Measurements from ENCODE around the gene ADARB2.

ADARB2 gene

DNA sequence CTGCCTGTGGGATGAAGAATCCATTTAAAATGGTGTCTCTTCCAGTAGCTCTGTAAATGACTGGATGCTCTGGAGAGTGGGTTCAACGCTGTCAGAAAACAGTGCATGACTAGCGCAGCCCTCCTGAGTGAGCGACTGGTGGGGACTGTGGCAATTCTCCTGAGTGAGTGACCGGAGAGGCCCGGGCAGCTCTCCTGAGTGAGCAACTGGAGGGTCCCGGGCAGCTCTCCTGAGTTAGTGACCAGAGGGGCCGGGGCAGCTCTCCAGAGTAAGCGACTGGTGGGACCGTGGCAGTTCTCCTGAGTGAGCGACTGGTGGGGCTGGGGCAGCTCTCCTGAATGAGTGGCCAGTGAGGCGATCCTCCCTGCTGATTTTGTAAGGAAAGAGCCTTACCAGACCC lies 595.6 kb downstream of the ADARB2 start:
- Histone ChIP-seq H3K27me3 (ENCODE audit: insufficient read depth, poor library complexity, severe bottlenecking) (no peaks in the 10 kb centered on the region), H3K4me3 (ENCODE audit: severe bottlenecking) (no peak overlapping the region), H3K9me3 (ENCODE audit: severe bottlenecking) (no peaks in the 10 kb centered on the region), H3K4me1 (ENCODE audit: insufficient read depth, poor library complexity, severe bottlenecking) (no peaks in the 10 kb centered on the region), H3K27ac (ENCODE audit: poor library complexity, severe bottlenecking) (no peak overlapping the region), H3K36me3 (ENCODE audit: low read depth) (no peaks in the 10 kb centered on the region)
- ATAC-seq (ENCODE audit: low read depth), result no peak
- TF ChIP-seq, protein P1, sequence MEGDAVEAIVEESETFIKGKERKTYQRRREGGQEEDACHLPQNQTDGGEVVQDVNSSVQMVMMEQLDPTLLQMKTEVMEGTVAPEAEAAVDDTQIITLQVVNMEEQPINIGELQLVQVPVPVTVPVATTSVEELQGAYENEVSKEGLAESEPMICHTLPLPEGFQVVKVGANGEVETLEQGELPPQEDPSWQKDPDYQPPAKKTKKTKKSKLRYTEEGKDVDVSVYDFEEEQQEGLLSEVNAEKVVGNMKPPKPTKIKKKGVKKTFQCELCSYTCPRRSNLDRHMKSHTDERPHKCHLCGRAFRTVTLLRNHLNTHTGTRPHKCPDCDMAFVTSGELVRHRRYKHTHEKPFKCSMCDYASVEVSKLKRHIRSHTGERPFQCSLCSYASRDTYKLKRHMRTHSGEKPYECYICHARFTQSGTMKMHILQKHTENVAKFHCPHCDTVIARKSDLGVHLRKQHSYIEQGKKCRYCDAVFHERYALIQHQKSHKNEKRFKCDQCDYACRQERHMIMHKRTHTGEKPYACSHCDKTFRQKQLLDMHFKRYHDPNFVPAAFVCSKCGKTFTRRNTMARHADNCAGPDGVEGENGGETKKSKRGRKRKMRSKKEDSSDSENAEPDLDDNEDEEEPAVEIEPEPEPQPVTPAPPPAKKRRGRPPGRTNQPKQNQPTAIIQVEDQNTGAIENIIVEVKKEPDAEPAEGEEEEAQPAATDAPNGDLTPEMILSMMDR (IDR thresholded peaks at IDR 0.05; ENCODE audit: poor library complexity, severe bottlenecking), result no peak
- DNase-seq (ENCODE audit: low spot score), result no peak

DNA sequence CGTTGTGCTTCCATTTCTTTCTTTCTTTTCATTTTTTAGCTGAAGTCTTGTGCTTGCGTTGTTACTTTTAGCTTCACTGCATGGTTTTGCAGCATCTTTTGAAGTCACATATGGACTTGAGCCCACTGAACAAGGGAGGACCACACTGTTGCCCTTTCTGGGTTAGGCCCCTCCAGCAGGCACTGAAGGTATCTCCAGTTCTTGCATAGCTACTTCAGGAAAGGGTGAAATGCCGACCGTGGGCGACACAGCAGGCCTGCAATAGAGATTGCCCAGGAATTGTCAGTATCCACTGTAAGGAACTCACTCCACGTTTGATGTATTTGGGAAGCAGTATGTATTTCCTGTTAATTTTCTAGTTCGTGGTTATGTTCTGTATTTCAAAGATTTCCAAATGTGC lies 596.1 kb downstream of the ADARB2 start:
- no peak for ATAC-seq (ENCODE audit: low read depth)

DNA sequence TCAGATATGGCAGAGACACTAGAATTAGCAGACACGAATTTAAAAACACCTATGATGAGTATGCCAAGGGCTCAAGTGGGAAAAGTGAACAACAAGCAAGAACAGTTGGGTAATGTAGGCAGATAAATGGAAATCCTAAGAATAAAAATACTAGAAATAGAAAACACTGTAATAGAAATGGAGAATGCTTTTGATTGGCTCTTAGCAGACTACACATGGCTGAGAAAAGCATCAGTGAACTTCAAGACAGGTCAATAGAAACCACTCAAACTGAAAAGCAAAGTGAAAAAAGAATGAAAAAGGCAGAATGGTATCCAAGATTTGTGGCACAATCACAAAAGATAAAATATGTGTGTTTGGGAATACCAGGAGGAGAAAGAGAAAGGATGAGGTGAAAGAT lies 598.8 kb downstream of the ADARB2 start:
- Histone ChIP-seq H3K27ac (ENCODE audit: poor library complexity, severe bottlenecking) (no peak overlapping the region), H3K27me3 (ENCODE audit: insufficient read depth, poor library complexity, severe bottlenecking) (no peaks in the 10 kb centered on the region), H3K36me3 (ENCODE audit: low read depth) (no peaks in the 10 kb centered on the region), H3K4me3 (ENCODE audit: severe bottlenecking) (no peak overlapping the region), H3K4me1 (ENCODE audit: insufficient read depth, poor library complexity, severe bottlenecking) (no peaks in the 10 kb centered on the region), H3K9me3 (ENCODE audit: severe bottlenecking) (no peaks in the 10 kb centered on the region)
- TF ChIP-seq, protein P1 (IDR thresholded peaks at IDR 0.05; ENCODE audit: poor library complexity, severe bottlenecking), result no peak
- DNase-seq (ENCODE audit: low spot score) (no peak), ATAC-seq (ENCODE audit: low read depth) (no peak)

More for the DNA sequence above, 596.1 kb downstream of the ADARB2 start:
- Histone ChIP-seq H3K4me1 (ENCODE audit: insufficient read depth, poor library complexity, severe bottlenecking) (no peaks in the 10 kb centered on the region), H3K27ac (ENCODE audit: poor library complexity, severe bottlenecking) (no peak overlapping the region), H3K27me3 (ENCODE audit: insufficient read depth, poor library complexity, severe bottlenecking) (no peaks in the 10 kb centered on the region), H3K36me3 (ENCODE audit: low read depth) (no peaks in the 10 kb centered on the region), H3K4me3 (ENCODE audit: severe bottlenecking) (no peak overlapping the region), H3K9me3 (ENCODE audit: severe bottlenecking) (no peaks in the 10 kb centered on the region)
- DNase-seq (ENCODE audit: low spot score), result no peak
- TF ChIP-seq, protein P1 (IDR thresholded peaks at IDR 0.05; ENCODE audit: poor library complexity, severe bottlenecking), result no peak

DNA sequence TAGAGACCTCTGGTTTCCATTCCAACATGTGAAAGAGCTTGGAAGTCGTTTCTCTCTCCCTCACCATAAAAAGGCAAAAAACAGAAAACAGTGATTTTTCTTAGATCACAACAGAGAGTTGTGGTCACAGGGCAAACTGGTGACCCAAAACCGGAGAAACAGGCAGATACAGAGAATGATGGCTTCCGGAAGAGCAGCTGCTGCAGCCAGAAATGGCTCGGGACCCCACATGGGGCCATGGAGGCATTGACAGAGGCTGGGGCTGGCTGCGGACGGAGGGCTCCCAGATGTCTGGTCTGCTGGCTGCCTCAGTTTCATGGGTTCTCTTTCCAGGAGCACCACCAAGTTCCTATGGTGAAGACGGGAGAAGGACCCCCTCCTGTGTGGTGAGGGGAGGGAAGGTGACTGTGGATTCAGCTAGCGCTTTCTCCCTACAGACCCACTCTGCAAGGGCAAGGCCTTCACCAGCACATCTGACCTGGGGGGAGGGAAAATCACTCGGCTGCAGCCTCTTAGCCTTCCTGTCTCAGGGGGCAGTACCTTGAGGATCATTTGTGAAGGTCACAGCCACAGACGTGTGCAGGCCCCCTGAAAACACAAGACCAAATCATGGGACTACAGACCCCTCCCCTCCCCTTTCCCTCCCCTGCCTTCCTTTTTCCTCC lies 599.7 kb downstream of the ADARB2 start:
- H3K36me3 ChIP-seq (ENCODE audit: low read depth), result no peaks in the 10 kb centered on the region
- H3K27me3 ChIP-seq (ENCODE audit: insufficient read depth, poor library complexity, severe bottlenecking), result no peaks in the 10 kb centered on the region
- H3K9me3 ChIP-seq (ENCODE audit: severe bottlenecking), result no peaks in the 10 kb centered on the region
- no peak overlapping the region for H3K4me3 ChIP-seq (ENCODE audit: severe bottlenecking)
- DNase-seq (ENCODE audit: low spot score), result no peak
- H3K4me1 ChIP-seq (ENCODE audit: insufficient read depth, poor library complexity, severe bottlenecking), result no peaks in the 10 kb centered on the region
- no peak overlapping the region for H3K27ac ChIP-seq (ENCODE audit: poor library complexity, severe bottlenecking)
- no peak for ATAC-seq (ENCODE audit: low read depth)
- TF ChIP-seq, protein P1 (IDR thresholded peaks at IDR 0.05; ENCODE audit: poor library complexity, severe bottlenecking), result no peak

DNA sequence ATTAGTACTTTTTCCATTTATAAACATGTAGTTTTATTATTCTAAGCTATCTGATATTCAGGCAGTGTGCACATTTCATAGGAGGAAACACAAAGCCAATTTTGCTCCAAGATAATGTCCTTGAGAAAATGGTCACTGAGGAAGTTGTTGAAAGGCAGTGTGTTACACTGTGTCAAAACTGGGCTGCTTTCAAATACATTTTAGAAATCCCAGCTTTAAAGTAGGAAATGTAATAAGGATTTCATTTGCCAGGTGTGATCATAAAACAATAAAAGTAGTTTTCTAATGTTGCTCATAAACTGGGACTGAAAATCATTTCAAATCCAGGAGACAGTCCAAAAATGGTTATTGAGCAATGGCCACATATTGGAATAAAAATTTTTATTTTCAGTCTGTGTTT lies 601.1 kb downstream of the ADARB2 start:
- H3K27ac ChIP-seq (ENCODE audit: poor library complexity, severe bottlenecking), result no peak overlapping the region
- H3K4me1 ChIP-seq (ENCODE audit: insufficient read depth, poor library complexity, severe bottlenecking), result no peaks in the 10 kb centered on the region
- H3K4me3 ChIP-seq (ENCODE audit: severe bottlenecking), result no peak overlapping the region
- ATAC-seq (ENCODE audit: low read depth), result no peak
- H3K27me3 ChIP-seq (ENCODE audit: insufficient read depth, poor library complexity, severe bottlenecking), result no peaks in the 10 kb centered on the region
- peaks cover 7% of the 10 kb centered on the region; the same call in 1 of the 2 replicates for H3K36me3 ChIP-seq (ENCODE audit: low read depth)
- H3K9me3 ChIP-seq (ENCODE audit: severe bottlenecking), result no peaks in the 10 kb centered on the region
- DNase-seq (ENCODE audit: low spot score), result no peak
- TF ChIP-seq, protein P1 (IDR thresholded peaks at IDR 0.05; ENCODE audit: poor library complexity, severe bottlenecking), result no peak

Data from RWPE2 (cell line).